Heart right ventricle (tissue), 16 donors: ENCODE results near the gene CENPP. TPM values are rescaled to one million over a fixed set of nuclear protein-coding genes. Genes with fewer than 3 reads are reported as not detected.

Experiments used
- ATAC-seq, 8 donors: fragments of 200-7000 bp; cut with Tn5 transposase; one replicate each; pipeline ENCODE4 v1.9.1; 2020; ENCODE audit warnings: mild to moderate bottlenecking in 8 of 8, moderate library complexity in 8 of 8, moderate number of reproducible peaks in 1 of 8
- DNase-seq, 2 donors: peaks; one replicate each; pipeline ENCODE4 v3.0.0-alpha.2; 2020
- H3K27ac ChIP-seq, 10 donors: fragments of 200-600 bp; sonication (generic) in 2 of 10; one replicate each; pipeline versions ENCODE4 v1.5.0 to v1.8.0; 2020 to 2022; ENCODE audit warnings: mild to moderate bottlenecking in 3 of 10
- H3K27me3 ChIP-seq, 7 donors: fragments of 200-600 bp; one replicate each; pipeline ENCODE4 v1.8.0; 2021 to 2022; ENCODE audit warnings: mild to moderate bottlenecking in 2 of 7
- H3K36me3 ChIP-seq, 9 donors: fragments of 200-600 bp; sonication (generic) in 1 of 9; one replicate each; pipeline versions ENCODE4 v1.5.0 to v1.8.0; 2020 to 2022; ENCODE audit warnings: mild to moderate bottlenecking in 2 of 9
- H3K4me1 ChIP-seq, 9 donors: fragments of 200-600 bp; sonication (generic) in 1 of 9; one replicate each; pipeline versions ENCODE4 v1.5.0 to v1.8.0; 2020 to 2022; ENCODE audit warnings: mild to moderate bottlenecking in 4 of 9
- H3K4me3 ChIP-seq, 10 donors: fragments of 200-600 bp; sonication (generic) in 2 of 10; one replicate each; pipeline versions ENCODE4 v1.5.0 to v1.8.0; 2020 to 2022; ENCODE audit warnings: mild to moderate bottlenecking in 7 of 10, moderate library complexity in 2 of 10
- H3K9me3 ChIP-seq, 11 donors: fragments of 200-600 bp in 10 of 11; sonication (generic) in 2 of 11; one replicate each; pipeline versions ENCODE4 v1.5.0 to v1.8.0; 2013 to 2022; ENCODE audit warnings: mild to moderate bottlenecking in 2 of 11, control low read depth in 1 of 11, moderate library complexity in 1 of 11
- CTCF ChIP-seq, 9 donors: fragments of 200-600 bp; sonication (generic) in 2 of 9; IDR thresholded peaks; one replicate each; pipeline versions ENCODE4 v1.5.0 to v1.8.0; 2021 to 2022; ENCODE audit warnings: antibody characterized with exemption in 9 of 9, mild to moderate bottlenecking in 5 of 9, moderate library complexity in 1 of 9
- WGBS, 2 donors: extraction: QIAGEN DNeasy Blood & Tissue Kit; methylation state at CpG; one replicate each; pipeline ENCODE4 v1.1.7; 2013; ENCODE audit warnings: inconsistent platforms in 1 of 2; 5-methylcytosine and 5-hydroxymethylcytosine counted together
- intact Hi-C, 10 donors: fragments of 100-400 bp; cut with DNase I; formaldehyde crosslinking; loops; one replicate each; pipeline versions ENCODE4 v1.11.1 to v1.14.2; 2022
- polyA plus RNA-seq, 2 donors: library from polyadenylated mRNA; stranded (reverse); fragments of 200-250 nt; gene quantifications; one replicate each; pipeline ENCODE4 v1.2.3, GENCODE V29; 2013
- total RNA-seq, 10 donors: library from RNA; stranded (reverse); fragmentation: NEBNext Ultra II Directional in 3 of 10; extraction: Animal tissue kit (Norgen Biotek cat#: 25700) in 3 of 10; gene quantifications; one replicate each; pipeline versions ENCODE4 v1.2.1 to v1.2.4, GENCODE V29; 2021 to 2023
- donor health status: Arrhythmogenic right ventricular cardiomyopathy.
- donor health status: ischemic (EF 13 %, LVEDD 7.1; RV severe dilation, severe dysfunction).
- donor health status: healthy with polysubstance abuse.
- donor health status: DM: no; HTN: yes; CAD: no.
- donor health status: DM: no; HTN: no; CAD: no.
- donor health status: ischemic (EF 25% LVEDD 6.9; RV normal size, moderate dysfunction).
- donor health status: ischemic (EF 25% LVEDD 5.7; RV mildly dilated, moderate dysfunction).
- donor health status: healthy.
- donor health status: DM: yes; HTN: yes; CAD: no.
- donor health status: Ischemic cardiomyopathy.
- donor health status: ischemic (EF 35%, LVEDD 5.7; RV mildly dilated, moderate dysfunction).
- donor health status: nonischemic (EF 11% LVEDD 7.7; RV severe dilation, severe dysfunction).
- donor health status: DM: yes; HTN: yes; CAD: no.
- donor health status: PGD.
- donor health status: ischemic (EF 29% LVEDD 5.4; RV normal size, mild dysfunction).
- donor health status: nonischemic (EF 23%, LVEDD 6.1; RV moderate dilation, normal function).

CENPP gene
- total and polyA plus RNA-seq, 12 donors, result 1.3 to 5.2 (median 2.8) TPM

- intact Hi-C loops, result no loop called here
- Histone ChIP-seq H3K36me3 (peaks cover 0 to 100% (median 37%) of the 10 kb centered on the region in 9 donors), H3K4me3 (no peak overlapping the region), H3K27me3 (no peaks in the 10 kb centered on the region), H3K27ac (peak overlapping the region; percentile 22 to 87 (median 66)), H3K4me1 (peaks cover 0 to 51% (median 15%) of the 10 kb centered on the region in 9 donors), H3K9me3 (no peaks in the 10 kb centered on the region)
- no peak for TF ChIP-seq CTCF (IDR thresholded peaks at IDR 0.05)
- DNase-seq (no peak), ATAC-seq (peak in 5 of 8 donors; percentile 23 to 33 (median 31))
- 71 to 78% methylated on average over 11 of the region's 11 CpGs for WGBS, 2 donors
Observed at GRCh38 chr9:92616199-92616641, 290.5 kb downstream of the CENPP start.

GRCh38 chr9:92616655-92617111, 290.9 kb downstream of the CENPP start:
- intact Hi-C loops, result no loop called here
- H3K36me3 ChIP-seq, result peaks cover 0 to 100% (median 35%) of the 10 kb centered on the region in 9 donors
- H3K27me3 ChIP-seq, result no peaks in the 10 kb centered on the region
- peak overlapping the region; percentile 22 to 87 (median 66) for H3K27ac ChIP-seq
- peaks cover 0 to 47% (median 11%) of the 10 kb centered on the region in 9 donors for H3K4me1 ChIP-seq
- 75 to 85% methylated on average over 11 of the region's 11 CpGs for WGBS, 2 donors
- H3K9me3 ChIP-seq, result no peaks in the 10 kb centered on the region
- no peak for DNase-seq
- no peak for TF ChIP-seq CTCF (IDR thresholded peaks at IDR 0.05)
- no peak overlapping the region for H3K4me3 ChIP-seq
- peak in 7 of 8 donors; percentile 17 to 68 (median 34) for ATAC-seq

GRCh38 chr9:92617195-92617813, 291.6 kb downstream of the CENPP start:
- no peak for TF ChIP-seq CTCF (IDR thresholded peaks at IDR 0.05)
- Histone ChIP-seq H3K27me3 (no peaks in the 10 kb centered on the region), H3K4me3 (no peak overlapping the region), H3K4me1 (peaks cover 0 to 43% (median 9%) of the 10 kb centered on the region in 9 donors), H3K27ac (peak overlapping the region in 9 of 10 donors; percentile 22 to 87 (median 71)), H3K9me3 (no peaks in the 10 kb centered on the region), H3K36me3 (peaks cover 0 to 98% (median 30%) of the 10 kb centered on the region in 9 donors)
- 86 to 89% methylated on average over 11 of the region's 11 CpGs for WGBS, 2 donors
- ATAC-seq, result peak in 1 of 8 donors; percentile 31
- intact Hi-C loops, result no loop called here
- DNase-seq, result no peak

- Histone ChIP-seq H3K27me3 (no peaks in the 10 kb centered on the region), H3K4me1 (peaks cover 0 to 43% (median 9%) of the 10 kb centered on the region in 9 donors), H3K27ac (peak overlapping the region in 5 of 10 donors; percentile 21 to 87 (median 71)), H3K36me3 (peaks cover 0 to 98% (median 24%) of the 10 kb centered on the region in 9 donors), H3K4me3 (no peak overlapping the region), H3K9me3 (no peaks in the 10 kb centered on the region)
- no peak for ATAC-seq
- no peak for TF ChIP-seq CTCF (IDR thresholded peaks at IDR 0.05)
- DNase-seq, result no peak
- intact Hi-C loops, result no loop called here
- 86 to 88% methylated on average over 11 of the region's 11 CpGs for WGBS, 2 donors
Observed at GRCh38 chr9:92617951-92618510, 292.3 kb downstream of the CENPP start.
